GM20000 (cell line): Measurements from ENCODE around the gene CBX8.

ENCODE experiments used
- DNase-seq: peaks from one replicate; pipeline ENCODE4 v3.0.0; 2012; ENCODE audit warnings: low spot score
- TF ChIP-seq, protein P1 (sequence below): IDR thresholded peaks from 2 replicates; pipeline ENCODE4 v1.5.1; 2012; ENCODE audit warnings: mild to moderate bottlenecking, control low read depth; ENCODE audit errors: extremely low read depth, missing control alignments

The CBX8 gene

DNA sequence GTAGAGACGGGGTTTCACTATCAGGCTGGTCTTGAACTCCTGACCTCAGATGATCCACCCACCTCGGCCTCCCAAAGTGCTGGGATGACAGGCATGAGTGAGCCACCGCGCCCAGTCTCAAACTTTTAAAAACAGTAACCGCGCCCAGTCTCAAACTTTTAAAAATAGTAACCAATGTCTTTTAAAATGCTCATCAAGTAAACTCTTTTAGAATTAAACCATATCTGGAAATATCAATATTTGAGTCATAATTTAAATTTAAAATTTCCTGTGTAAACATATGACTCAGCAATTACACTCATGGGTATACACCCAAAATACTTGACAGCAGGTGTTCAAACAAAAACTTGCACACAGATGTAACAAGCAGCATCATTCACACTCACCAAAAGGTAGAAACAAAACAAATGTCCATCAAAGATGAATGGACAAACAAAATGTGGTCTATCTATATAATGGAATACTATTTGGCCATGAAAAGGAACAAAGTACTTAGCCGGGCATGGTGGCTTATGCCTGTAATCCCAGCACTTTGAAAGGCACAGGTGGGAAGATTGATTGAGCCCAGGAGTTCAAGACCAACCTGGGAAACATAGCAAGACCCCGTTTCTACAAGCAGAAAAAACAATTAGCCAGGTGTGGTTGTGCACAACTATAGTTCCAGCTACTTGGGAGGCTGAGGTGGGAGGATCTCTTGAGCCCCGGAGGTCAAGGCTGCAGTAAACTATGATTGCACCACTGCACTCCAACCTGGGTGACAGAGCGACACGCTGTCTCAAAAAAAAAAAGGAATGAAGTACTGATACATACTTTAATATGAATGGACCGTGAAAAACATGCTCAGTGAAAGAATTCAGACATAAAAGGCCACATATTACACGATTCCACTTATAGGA, 46.0 kb downstream of the CBX8 start:
- DNase-seq: no peak
- TF ChIP-seq, protein P1, sequence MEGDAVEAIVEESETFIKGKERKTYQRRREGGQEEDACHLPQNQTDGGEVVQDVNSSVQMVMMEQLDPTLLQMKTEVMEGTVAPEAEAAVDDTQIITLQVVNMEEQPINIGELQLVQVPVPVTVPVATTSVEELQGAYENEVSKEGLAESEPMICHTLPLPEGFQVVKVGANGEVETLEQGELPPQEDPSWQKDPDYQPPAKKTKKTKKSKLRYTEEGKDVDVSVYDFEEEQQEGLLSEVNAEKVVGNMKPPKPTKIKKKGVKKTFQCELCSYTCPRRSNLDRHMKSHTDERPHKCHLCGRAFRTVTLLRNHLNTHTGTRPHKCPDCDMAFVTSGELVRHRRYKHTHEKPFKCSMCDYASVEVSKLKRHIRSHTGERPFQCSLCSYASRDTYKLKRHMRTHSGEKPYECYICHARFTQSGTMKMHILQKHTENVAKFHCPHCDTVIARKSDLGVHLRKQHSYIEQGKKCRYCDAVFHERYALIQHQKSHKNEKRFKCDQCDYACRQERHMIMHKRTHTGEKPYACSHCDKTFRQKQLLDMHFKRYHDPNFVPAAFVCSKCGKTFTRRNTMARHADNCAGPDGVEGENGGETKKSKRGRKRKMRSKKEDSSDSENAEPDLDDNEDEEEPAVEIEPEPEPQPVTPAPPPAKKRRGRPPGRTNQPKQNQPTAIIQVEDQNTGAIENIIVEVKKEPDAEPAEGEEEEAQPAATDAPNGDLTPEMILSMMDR: no peak

DNA sequence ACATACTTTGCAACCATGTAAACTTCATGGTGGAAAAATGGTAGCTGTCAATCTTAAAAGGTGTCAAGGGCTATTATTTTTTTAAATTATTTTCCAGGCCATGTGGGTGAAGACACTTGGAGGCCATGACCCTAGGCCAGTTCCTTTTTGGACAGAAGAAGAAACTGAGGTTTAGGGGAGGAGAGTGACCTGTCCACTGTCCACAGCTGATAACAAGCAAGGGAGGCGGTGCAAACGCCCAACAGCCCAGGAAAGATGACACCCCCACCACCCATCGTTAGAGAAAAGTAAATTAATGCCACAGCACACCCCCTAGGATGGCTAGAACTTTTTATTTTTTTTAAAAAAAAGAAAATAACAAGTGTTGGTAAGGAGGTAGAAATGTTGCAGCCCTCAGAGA, 46.9 kb downstream of the CBX8 start:
- no peak for DNase-seq
- TF ChIP-seq, protein P1: no peak

DNA sequence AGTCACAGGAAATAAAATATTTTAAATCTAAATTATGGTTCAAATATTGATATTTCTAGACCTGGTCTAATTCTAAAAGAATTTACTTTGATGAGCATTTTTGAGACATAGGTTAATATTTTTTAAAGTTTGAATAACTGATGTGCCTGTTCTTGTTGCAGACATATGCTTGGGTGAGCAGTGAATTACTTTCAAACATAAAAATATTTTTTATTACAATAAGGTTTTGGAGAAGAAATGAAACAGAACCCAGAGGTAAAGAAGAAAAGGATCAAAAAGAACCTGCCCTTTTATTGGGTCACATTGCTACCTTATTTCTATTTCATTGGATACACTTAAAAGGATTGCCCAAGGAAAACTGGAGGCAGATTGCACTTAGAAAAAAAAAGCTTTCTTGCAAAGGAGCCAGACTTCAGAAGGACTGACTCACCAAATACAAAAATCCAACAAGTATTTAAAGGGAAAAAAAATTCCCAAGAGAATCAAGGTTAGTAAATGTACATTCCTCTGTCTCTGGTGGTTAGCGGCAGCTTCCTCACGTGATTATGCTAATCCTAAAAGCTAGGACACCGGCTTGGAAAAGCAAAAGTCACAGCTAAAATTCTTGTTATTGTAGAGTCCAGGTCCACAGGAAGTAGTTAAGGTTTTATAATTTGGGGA, 47.6 kb downstream of the CBX8 start:
- DNase-seq: no peak
- TF ChIP-seq, protein P1: no peak

DNA sequence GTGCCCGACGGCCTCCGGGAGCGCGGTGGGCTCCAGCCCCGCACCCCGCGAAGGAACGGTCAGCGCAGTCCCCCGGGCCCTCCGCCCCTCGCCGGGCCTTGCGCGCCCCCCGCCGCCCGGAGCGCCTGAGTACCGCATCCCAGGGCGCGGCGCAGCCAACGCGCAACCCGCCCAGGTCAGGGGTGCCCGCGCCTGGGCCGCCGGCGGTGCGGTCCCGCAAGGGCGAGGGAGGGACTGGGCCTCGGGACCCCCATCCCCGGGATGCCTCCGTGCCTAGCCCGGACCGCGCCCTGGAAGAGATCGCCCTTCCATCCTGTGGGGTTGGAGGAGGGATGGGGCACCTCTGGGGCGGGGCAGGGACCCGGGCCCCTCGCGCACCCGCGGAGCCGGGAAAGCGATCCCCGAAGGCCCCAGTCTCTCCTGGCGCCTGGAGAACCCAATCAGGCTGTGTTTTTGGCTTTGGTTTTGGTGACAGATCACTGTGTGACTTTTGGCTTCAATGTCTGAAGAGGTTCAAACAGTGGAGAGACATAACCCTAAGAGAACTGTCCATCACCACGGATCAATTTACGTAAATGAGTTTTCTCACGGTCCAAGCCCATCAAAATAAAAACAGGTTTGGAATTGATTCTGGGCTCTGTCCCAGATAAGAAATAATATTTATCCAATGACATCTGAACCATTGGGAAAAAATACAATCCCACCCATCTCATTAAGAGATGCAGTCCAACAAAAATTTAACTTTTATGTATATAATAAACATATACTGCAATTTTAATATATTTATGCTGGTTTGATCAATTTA, 48.4 kb downstream of the CBX8 start:
- TF ChIP-seq, protein P1: no peak
- no peak for DNase-seq

GRCh38 chr17:79747508-79748294, 49.2 kb downstream of the CBX8 start:
- DNase-seq: no peak
- TF ChIP-seq, protein P1: no peak

DNA sequence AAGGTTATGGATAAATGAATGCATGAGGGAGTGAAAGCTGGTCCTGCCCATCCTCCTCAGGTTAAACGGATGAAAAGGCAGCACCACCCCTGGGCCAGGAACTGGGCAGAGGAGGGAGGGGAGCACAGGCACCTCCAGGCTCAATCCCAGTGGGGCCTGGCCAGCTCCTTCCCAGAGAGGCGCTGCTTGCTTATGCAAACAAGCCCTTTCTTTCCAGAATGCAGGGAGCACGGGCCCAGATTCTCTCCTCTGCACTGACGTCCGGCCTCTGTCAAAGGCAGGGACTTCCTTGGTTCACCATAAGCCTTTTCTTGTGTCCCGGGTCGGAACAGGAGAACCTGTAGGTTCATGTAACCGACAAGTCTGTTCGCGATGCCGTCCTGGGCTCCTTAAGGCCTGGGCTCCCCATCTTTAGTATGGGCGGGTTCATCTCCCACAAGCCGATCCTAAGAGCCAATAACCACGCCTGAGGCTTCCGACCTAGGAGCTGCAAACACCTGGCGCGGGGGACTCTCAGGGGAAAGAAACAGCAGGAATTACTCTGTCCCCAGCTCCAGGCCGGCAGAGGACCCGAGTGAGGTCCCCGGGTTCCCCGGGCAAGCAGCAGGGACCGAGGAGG, 49.9 kb downstream of the CBX8 start:
- TF ChIP-seq, protein P1: no peak
- DNase-seq: no peak
